Vagina (tissue), 2 donors: ENCODE measurements around the gene SPAG17.

Experiments used
- CTCF ChIP-seq, 3 experiments: fragments of 450-650 bp in 2 of 3; fragments of 200-600 bp in 1 of 3; sonication (generic) in 1 of 3; IDR thresholded peaks; one replicate each; pipeline ENCODE4 v1.5.1; 2017 to 2019; ENCODE audit warnings: antibody characterized with exemption in 3 of 3, mild to moderate bottlenecking in 2 of 3, moderate library complexity in 2 of 3
- POLR2A ChIP-seq, 2 donors: fragments of 450-650 bp; IDR thresholded peaks; one replicate each; pipeline ENCODE4 v1.6.1; 2017; ENCODE audit warnings: antibody characterized with exemption in 2 of 2, mild to moderate bottlenecking in 2 of 2, moderate library complexity in 2 of 2

GRCh38 chr1:118201524-118201923 lies 16.5 kb upstream of the SPAG17 start:
- TF ChIP-seq CTCF (IDR thresholded peaks at IDR 0.05) (no peak), POLR2A (IDR thresholded peaks at IDR 0.05) (no peak)
